Measurements from ENCODE around the gene SH3RF3.

Gene SH3RF3

GRCh38 chr2:109517118-109517889, 388.3 kb downstream of the SH3RF3 start:
- H3K4me3 ChIP-seq (ENCODE audit: low read depth, low read length) = no peak overlapping the region
- no peak for TF ChIP-seq CTCF (IDR thresholded peaks at IDR 0.05; ENCODE audit: low read depth, low read length, missing control alignments)
- no peak for DNase-seq (ENCODE audit: low read depth)

GRCh38 chr2:109519513-109519912, 390.5 kb downstream of the SH3RF3 start:
- no peak overlapping the region for H3K4me3 ChIP-seq (ENCODE audit: low read depth, low read length)
- DNase-seq (ENCODE audit: low read depth) = no peak
- TF ChIP-seq CTCF (IDR thresholded peaks at IDR 0.05; ENCODE audit: low read depth, low read length, missing control alignments) = no peak

GRCh38 chr2:109521233-109522062, 392.4 kb downstream of the SH3RF3 start:
- no peak for DNase-seq (ENCODE audit: low read depth)
- TF ChIP-seq CTCF (IDR thresholded peaks at IDR 0.05; ENCODE audit: low read depth, low read length, missing control alignments) = no peak
- H3K4me3 ChIP-seq (ENCODE audit: low read depth, low read length) = no peak overlapping the region

- no peak for TF ChIP-seq CTCF (IDR thresholded peaks at IDR 0.05; ENCODE audit: low read depth, low read length, missing control alignments)
- H3K4me3 ChIP-seq (ENCODE audit: low read depth, low read length) = no peak overlapping the region
- no peak for DNase-seq (ENCODE audit: low read depth)
Observed at GRCh38 chr2:109522063-109522374, 393.0 kb downstream of the SH3RF3 start.

GRCh38 chr2:109523121-109523520, 394.1 kb downstream of the SH3RF3 start:
- no peak for TF ChIP-seq CTCF (IDR thresholded peaks at IDR 0.05; ENCODE audit: low read depth, low read length, missing control alignments)
- H3K4me3 ChIP-seq (ENCODE audit: low read depth, low read length) = no peak overlapping the region
- no peak for DNase-seq (ENCODE audit: low read depth)

GRCh38 chr2:109523536-109524361, 394.7 kb downstream of the SH3RF3 start:
- H3K4me3 ChIP-seq (ENCODE audit: low read depth, low read length) = no peak overlapping the region
- no peak for TF ChIP-seq CTCF (IDR thresholded peaks at IDR 0.05; ENCODE audit: low read depth, low read length, missing control alignments)
- DNase-seq (ENCODE audit: low read depth) = no peak
